Endothelial cell of hepatic sinusoid (primary cell): Measurements from ENCODE around the gene MYPOP.

Experiments
- in situ Hi-C: cut with HindIII; loops from 2 replicates; pipeline ENCODE4 v1.10.0; 2017; ENCODE audit warnings: low sequenced_read_pairs

Gene MYPOP

DNA sequence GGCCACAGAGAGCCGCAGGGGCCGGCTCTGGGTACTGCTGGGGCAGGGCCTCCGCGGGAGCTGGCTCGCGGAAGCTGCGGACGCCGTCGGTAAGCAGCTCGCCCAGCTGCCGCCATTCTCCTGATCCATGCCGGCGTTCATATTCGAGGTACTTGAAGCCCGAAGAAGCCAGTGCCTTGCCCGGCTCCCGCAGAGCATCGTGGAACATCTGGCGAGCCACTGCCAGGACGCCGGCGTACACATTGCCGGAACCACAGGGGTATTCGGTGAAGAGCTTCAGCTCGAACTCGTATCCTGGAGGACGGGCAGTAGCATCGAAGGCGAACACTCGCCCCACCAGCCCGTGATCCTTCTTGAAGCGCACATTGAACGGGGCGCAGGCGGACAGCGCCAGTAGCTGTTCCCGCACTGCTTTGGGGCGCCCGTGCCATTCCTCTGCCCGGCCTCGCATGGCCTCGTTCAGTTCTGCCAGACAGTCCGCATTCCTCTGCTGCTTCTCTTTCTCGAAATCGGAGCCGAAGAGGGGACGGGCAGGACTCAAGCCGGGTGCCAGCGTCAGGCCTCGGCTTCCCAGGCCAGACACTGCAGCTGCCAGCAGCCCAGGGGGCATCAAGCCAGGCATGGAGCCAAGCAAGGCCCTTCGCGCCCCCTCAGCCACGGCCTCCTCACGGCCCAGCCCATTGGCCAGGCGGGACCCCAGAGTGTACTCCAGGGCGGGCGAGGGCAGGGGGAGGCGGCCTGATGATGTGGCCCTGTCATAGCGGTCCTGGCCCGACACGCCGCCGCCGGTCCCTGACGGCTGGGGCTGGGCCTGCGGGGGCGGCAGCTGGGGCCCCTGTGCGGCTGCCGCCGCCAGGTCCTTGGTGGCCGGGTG is 17.5 kb downstream of the MYPOP start:
- in situ Hi-C loops, result no loop called here

DNA sequence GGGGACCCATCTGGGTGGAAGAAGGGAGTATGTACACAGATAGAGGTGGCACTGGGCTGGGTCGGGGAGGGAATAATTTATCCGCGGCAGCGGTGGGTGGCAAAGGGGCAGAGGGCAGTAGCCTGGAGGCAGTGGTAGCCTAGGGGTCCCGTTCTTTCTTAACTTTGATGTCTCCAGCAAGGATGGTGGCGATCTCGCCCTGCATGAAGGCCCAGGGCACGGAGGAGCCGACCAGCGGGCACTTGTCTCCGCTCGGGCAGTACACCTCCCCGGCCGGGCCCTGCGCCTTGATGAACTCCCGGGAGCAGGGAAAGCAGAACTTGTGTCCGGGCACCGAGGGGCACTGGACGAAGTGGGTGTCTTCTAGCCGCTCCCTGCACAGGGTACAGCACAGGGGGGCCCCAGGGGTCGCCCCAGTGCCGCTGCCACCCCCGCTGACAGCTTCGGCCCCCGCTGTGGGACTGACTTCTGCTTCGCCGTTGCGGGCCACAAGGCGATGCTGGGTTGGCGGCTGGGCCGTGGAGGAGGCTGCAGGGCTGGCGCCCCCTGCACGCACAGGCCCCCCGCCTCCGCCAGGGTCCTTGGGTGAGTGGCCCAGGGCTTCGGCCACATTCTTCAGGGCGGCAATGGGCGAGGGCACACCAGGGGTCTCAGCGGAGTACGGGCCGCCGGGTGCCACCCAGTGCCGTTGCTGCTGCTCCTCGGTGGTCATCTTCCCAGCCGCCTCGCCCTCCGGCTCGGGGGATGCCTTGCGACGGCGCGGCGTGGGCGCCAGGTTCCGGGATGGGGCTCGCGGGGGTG is 18.3 kb downstream of the MYPOP start:
- in situ Hi-C loops, result no loop called here

DNA sequence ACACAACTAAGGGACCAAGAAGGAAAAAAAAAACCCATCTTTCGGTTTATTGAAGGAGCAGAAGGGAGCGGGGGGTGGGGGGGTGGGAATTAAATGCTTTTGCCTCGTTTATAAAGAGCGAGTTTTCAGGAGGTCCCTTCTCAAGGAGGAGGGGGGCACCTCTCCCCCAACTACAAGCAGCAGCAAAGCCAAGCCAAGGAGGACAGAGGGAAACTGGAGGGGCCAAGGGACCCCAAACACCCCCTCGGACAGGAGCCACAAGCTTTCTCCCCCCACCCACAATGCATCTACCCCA is 18.9 kb downstream of the MYPOP start:
- in situ Hi-C loops, result no loop called here

DNA sequence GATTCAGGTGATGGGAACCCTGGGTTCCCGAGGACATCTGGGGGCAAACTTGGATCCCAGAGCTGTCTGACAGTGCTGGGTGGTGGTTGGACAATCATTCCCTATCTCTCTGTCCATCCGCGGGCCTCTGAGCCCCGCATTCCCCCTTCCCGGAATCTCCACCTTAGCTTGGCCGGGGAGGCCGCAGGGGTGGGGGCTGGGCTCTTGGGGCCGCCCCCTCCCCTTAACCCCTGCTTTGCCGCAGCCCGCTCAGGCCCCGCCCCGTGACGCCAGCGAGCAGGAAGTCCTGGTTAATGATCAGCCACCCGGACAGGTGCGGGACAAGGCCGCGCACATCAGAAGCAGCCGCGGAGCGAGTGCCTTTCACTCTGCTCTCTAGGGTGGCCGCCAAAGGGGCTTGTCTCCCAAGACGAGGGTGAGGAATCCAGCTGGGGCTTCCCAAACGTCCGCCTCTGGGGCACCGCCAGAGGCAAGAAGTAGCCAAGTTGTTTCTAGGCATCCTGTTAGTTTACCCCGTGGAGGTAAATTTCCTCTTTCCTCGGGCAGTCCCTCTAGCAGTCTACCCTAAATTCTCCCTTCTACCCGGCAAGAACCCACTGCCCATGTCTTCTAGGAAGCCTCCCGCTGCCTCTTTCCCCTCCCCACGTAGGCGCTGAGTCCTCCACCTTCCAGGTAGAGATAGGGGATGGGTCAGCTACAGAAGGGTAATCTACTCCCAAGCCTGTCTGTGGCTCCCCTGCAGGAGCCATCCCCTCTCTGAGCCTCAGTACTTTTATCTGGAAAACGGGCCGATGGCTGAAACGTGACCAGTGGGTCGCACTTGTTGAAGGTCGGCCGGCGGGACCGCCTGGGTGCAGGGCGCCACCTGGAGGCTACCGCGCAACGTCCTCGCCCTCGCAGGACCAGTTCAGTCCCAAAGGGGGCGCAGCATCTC is 19.5 kb downstream of the MYPOP start:
- in situ Hi-C loops, result no loop called here

DNA sequence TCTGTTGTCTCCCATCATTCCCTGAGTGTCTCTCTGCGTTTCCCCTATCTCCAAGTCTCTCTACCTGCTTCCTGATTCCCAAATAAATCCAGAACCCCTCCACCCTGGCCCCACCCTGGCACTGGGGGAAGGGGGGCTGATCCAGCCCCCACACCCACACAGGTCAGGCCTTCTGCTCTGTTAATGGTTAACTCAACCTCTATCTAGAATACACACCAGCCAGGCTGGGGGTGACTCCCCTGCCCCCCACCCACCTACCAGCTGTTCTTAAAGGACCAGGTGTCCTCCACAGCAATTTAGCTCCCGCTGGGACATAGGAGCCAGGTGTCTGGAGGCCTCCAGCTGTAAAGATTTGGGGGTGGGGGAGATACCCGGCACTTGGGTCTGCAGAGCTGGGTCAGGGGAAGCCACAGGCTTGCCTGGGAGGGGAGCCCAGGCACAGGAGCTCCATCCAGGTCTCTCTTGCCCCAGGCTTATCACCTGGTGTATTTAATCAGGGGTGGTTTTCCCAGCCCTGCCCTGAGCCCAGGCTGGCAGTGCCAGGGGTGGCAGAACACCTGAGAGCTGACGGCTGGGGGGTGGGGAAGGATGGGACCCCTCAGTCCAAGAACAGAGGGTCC is 20.4 kb downstream of the MYPOP start:
- in situ Hi-C loops, result no loop called here

DNA sequence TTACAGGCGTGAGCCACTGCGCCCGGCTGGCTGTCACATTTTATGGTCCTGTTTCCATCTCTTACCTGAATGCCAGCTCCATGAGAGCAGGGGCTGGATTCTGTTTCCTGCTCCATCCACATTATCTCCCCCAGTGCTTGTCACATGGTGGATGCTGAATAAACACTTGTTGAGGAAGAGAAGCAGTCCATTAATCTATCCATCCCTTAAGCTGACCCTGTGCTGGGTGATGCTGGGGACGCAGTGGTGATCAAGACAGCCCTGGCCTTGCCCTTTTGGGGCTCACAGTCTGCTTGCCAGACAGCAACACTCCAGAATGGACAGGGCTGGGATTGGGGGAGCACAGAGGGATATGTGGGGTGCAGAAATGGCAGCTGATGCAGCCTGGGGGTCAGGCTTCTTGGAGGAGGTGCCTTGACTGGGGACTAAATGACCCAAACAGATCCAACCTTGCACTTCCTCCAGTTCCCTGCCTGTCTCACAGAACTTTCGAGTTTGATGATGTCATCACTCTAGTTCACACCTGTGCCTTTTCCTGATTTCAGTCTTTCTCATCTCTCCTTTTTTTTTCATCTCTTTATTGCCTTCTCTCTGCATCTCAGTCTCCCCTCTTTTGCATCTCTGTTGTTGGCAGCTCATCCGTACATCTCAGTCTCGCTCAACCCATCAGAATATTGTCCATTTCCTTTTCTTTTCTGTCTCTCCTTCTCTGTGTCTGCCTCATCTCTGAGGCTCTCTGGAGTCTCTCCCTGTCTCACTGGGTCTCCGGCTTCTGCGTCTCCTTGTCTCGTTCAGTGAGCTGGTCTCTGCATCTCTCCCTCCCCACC is 21.1 kb downstream of the MYPOP start:
- in situ Hi-C loops, result no loop called here

DNA sequence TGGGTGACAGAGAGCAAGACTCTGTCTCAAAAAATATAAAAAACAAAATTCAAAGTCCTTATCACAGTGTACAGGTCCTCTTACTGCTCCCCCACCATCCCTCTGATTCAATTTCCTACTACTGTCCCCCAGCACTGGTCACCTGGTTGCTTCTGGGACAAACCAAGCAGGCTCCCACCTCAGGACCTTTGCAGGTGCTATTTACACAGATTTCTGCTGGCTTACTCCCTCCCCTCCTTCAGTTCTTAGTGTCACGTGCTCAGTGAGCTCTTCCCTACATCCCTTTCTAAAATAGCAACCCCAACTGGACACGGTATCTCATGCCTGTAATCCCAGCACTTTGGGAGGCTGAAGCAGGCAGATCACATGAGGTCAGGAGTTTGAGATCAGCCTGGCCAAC is 22.4 kb downstream of the MYPOP start:
- in situ Hi-C loops, result no loop called here

DNA sequence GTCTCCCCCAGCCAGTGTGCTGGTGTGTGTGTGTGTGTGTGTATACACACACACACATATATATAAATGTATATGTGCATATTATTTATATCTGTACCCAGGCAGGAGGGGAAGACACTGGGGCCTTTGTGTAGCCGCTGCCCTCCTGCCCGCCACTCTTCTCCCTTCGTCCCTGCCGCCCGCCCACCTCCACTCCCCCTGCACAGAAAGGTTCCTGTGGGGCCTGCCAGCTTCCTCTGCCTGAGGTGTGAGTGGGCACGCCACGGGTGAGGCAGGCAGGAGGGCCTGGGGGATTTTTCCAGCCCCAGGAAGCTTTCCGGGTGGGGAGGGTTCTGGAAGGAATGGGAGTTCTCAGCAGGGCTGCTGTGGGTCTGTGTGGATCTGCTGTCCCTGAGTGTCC is 23.4 kb downstream of the MYPOP start:
- in situ Hi-C loops, result no loop called here

DNA sequence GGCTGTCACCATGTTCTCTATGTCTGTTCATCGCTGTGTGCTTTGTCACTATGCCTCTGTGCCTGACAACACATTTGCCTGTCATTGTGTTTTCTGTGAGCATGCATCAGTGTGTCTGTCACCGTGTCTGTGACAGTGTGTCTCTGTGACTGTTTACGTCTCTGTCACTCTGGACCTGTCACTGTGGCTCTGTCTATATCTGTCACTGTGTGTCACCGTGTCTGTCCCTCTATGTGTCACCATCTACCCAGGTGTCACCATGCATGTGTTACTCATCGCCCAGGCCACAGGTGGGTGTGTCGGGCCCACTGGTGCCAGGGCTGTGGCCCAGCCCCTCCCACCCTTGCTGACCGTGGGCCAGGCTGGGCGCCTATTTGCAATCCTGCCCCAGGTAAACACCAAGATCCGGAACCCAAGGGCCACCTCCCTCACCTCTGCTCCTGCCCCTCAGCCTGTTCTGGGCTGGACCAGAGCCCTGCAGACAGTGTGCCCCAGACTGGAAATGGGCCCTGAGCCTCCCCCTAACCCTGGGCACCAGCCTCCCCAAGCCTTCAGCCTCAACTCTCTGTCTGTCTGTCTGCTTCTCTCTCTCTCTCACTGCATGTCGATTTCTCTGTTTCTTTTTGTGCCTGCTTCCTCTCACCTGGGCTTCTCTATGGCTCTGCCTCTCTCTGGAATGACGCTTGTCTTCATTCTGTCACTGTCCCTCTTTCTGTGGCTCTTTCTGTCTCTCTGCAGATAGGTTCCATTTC is 24.2 kb downstream of the MYPOP start:
- in situ Hi-C loops, result no loop called here

DNA sequence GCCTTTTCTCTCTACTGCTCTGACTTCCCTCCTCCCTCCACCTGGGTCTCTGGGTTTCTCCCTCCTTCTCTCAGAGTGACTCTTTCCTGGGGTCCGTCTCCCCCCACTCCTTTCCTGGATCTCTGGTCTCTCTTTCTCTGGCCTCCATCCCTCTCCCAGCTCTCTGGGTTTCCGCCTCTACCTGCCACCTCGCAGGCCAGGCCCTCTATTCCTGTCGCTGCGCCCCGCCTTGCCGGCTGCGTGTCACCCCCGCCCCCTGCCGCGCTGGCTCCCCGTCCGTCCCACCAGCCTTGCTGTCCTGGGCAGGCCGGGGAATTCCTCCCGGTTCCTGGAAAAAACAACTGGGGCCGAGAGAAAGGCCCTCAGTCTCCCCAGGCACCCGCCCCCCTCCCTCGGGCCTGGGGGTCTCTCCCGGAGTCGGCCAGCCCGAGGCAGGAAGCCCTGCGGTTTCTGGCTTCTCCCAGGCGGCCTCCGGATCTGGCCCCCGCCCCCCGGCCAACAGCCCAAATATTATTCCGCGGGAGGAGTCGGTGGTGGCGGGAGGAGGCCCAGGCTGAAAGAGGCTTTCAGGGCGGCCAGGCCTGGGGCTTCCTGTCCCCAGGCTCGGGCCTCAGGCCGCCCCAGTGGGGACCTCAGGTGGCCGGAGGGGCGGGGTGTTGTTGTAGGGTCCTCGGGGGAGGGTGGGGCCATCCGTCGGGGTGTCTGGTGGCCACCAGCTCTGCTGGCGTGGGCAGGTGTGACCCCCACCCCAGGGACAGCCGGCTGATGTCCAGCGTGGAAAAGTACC is 25.8 kb downstream of the MYPOP start:
- in situ Hi-C loops, result no loop called here

DNA sequence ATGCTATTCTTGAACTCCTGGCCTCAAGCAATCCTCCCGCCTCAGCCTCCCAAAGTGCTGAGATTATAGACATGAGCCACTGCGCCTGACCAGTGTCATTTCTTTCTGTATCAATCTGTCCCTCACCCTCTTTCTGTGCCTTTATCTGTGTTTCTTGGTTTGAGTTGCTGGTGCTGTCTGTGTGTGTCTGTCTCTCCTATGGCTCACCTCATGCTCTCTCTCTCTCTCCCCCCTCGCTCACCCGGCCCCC is 26.3 kb downstream of the MYPOP start:
- in situ Hi-C loops, result no loop called here

DNA sequence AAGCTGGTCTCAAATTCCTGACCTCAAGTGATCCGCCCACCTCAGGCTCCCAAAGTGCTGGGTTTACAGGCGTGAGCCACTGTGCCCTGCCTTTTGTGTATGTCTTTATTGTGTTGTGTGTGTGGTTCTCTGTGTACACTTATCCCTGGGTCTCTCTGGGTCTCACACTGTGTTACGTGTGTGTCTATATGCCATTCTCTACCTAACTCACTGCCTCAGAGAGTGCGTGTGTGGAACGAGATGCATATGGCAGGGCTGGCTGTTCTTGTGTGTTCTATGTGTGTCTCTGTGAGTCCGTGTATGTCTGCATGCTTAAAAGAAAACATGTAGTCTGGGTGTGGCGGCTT is 27.8 kb downstream of the MYPOP start:
- in situ Hi-C loops, result no loop called here

DNA sequence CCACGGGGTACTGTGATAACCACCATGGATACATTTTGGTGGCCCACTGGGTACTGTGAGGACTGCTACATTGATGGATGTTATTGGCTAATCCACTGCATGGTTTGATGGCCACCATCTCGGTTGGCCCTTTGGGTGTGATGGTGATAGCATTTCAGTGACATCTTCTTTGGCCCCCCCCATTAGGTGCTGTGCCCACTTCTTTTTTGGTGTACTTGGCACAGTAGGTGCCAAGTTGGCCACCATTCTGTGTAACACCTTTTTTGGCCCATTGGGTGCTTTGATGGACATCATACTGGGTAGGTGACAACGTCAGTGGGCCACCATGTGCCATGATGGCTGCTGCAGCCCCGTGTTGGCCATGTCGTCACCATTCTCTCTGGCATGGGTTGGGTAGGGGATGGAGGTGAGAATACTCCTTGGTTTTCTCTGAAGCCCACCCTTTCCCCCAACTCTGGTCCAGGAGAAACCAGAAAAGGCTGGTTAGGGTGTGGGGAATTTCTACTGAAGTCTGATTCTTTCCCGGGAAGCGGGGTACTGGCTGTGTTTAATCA is 29.1 kb downstream of the MYPOP start:
- in situ Hi-C loops, result no loop called here

DNA sequence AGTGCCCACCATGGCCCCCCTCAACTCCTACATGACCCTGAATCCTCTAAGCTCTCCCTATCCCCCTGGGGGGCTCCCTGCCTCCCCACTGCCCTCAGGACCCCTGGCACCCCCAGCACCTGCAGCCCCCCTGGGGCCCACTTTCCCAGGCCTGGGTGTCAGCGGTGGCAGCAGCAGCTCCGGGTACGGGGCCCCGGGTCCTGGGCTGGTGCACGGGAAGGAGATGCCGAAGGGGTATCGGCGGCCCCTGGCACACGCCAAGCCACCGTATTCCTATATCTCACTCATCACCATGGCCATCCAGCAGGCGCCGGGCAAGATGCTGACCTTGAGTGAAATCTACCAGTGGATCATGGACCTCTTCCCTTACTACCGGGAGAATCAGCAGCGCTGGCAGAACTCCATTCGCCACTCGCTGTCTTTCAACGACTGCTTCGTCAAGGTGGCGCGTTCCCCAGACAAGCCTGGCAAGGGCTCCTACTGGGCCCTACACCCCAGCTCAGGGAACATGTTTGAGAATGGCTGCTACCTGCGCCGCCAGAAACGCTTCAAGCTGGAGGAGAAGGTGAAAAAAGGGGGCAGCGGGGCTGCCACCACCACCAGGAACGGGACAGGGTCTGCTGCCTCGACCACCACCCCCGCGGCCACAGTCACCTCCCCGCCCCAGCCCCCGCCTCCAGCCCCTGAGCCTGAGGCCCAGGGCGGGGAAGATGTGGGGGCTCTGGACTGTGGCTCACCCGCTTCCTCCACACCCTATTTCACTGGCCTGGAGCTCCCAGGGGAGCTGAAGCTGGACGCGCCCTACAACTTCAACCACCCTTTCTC is 30.1 kb downstream of the MYPOP start:
- in situ Hi-C loops, result no loop called here

DNA sequence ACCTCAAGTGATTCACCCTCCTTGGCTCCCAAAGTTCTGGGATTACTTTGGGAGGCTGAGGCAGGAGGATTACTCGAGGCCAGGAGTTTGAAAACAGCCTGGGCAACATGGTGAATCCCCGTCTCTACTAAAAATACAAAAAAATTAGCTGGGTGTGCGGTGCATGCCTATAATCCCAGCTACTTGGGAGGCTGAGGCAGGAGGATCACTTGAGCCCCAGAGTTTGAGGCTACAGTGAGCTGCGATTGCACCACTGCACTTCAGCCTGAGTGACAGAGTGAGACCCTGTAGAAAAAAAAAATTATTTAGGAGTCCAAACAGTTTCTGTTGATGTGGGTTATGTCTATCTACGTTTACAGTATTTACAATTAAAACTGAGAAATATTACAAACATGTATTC is 31.6 kb downstream of the MYPOP start:
- in situ Hi-C loops, result no loop called here

DNA sequence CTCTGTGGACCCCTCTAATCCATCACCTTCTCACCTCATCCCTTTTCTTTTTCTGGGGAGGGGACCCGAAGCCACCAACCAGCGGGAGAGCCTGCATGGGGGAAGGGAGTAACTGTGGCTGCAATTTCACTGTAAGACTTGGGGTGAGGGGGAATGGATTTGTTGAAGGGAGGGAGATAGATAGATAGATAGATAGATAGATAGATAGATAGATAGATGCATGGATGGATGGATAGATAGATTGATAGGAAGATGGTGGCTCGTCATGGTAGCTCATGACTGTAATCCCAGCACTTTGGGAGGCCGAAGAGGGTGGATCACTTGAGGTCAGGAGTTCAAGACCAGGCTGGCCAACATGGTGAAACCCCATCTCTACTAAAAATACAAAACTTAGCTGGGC is 35.2 kb downstream of the MYPOP start:
- in situ Hi-C loops, result loop anchor here (5.0 kb wide), 1 partner anchor 60 kb away; no protein-coding TSS in a partner anchor

DNA sequence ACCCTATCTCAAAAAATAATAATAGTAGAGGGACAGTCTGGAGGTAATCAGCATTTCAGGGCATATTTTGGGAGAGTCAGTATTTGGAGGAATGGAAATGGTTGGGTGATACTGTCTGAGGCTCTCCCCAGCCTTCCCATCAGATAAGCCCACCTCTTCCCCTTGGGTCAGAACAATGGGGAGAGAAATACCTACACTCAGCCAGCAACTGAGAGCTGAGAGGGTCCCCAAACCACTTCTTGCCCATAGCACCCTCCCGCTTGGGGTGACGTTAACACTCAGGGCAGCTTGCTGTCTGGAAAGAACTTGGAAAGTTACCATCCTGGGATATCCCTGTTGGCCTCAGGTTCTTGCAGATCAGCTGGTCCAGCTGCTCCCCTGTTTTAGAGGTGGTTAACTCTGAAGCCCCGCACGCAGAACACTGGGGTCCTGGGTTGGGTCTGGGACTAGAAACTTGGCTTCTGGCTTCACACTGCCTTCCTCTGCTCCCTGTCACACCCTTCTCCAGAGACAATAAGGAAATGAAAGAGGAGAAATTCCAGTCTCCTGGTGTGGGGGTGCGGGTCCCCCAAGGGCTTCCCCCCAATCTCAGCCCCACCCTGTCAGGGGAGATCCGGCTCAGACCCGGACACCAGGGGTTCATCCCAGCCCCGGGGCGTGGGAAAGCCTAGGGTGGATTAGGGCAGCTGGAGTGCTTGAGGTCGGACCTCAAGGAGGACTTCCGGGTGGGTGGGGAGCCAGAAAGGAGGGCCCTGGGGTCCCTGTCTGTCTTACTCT is 35.8 kb downstream of the MYPOP start:
- in situ Hi-C loops, result loop anchor here (5.0 kb wide), 1 partner anchor 61 kb away; no protein-coding TSS in a partner anchor
